Breast epithelium (tissue), 4 donors: Measurements from ENCODE around the gene DPM2. TPM values are rescaled to one million over a fixed set of nuclear protein-coding genes. Genes with fewer than 3 reads are reported as not detected.
A peak's percentile ranks its signal among the peaks of the same experiment; 100 is the strongest.

Source experiments
- DNase-seq, 2 donors: peaks; one replicate each; pipeline ENCODE4 v3.0.0-alpha.2; 2019; ENCODE audit warnings: low spot score in 2 of 2
- H3K27ac ChIP-seq, 2 donors: fragments of 200-600 bp; sonication (generic) in 1 of 2; one replicate each; pipeline ENCODE4 v1.5.1; 2016 to 2019; ENCODE audit warnings: mild to moderate bottlenecking in 1 of 2
- H3K27me3 ChIP-seq, 2 donors: fragments of 200-600 bp; sonication (generic) in 1 of 2; one replicate each; pipeline versions ENCODE4 v1.5.1 to v1.6.0; 2017 to 2019; ENCODE audit warnings: control low read depth in 1 of 2, mild to moderate bottlenecking in 1 of 2
- H3K36me3 ChIP-seq: fragments of 200-600 bp; one replicate; pipeline ENCODE4 v1.5.1; 2019
- H3K4me1 ChIP-seq, 2 donors: fragments of 200-600 bp; sonication (generic); one replicate each; pipeline ENCODE4 v1.5.1; 2016 to 2019; ENCODE audit warnings: control low read depth in 1 of 2
- H3K4me3 ChIP-seq, 3 donors: fragments of 200-600 bp; sonication (generic); 1 replicate in 2 of 3; 2 replicates in 1 of 3; pipeline ENCODE4 v1.5.1; 2016 to 2019; ENCODE audit warnings: mild to moderate bottlenecking in 3 of 3, moderate library complexity in 2 of 3
- H3K9me3 ChIP-seq, 2 donors: fragments of 200-600 bp; sonication (generic) in 1 of 2; one replicate each; pipeline ENCODE4 v1.5.1; 2016 to 2019; ENCODE audit warnings: control low read depth in 1 of 2
- CTCF ChIP-seq, 3 donors: fragments of 450-650 bp; IDR thresholded peaks; one replicate each; pipeline ENCODE4 v1.5.1; 2016 to 2017; ENCODE audit warnings: antibody characterized with exemption in 3 of 3, mild to moderate bottlenecking in 3 of 3, moderate library complexity in 3 of 3
- POLR2A ChIP-seq: fragments of 450-650 bp; IDR thresholded peaks from one replicate; pipeline ENCODE4 v1.6.1; 2016; ENCODE audit warnings: antibody characterized with exemption, mild to moderate bottlenecking, moderate library complexity
- POLR2AphosphoS5 ChIP-seq, 3 donors: sonication (generic); formaldehyde crosslinking; IDR thresholded peaks; one replicate each; pipeline ENCODE4 v1.6.1; 2017; ENCODE audit warnings: antibody characterized with exemption in 3 of 3
- intact Hi-C: fragments of 100-400 bp; cut with DNase I; formaldehyde crosslinking; loops from one replicate; pipeline ENCODE4 v1.15.1; 2023; ENCODE audit warnings: low total_unique reads
- total RNA-seq, 3 donors: library from RNA; depleted of rRNA; stranded (reverse); fragments of >200 nt; gene quantifications; one replicate each; pipeline ENCODE4 v1.1.0, GENCODE V29; 2016

The DPM2 gene
- total RNA-seq, 3 donors from 2014 or later: 10.6 to 17.4 (median 17.1) TPM

GRCh38 chr9:127961155-127961490, 23.5 kb upstream of the DPM2 start:
- H3K9me3 ChIP-seq: no peaks in the 10 kb centered on the region
- peaks cover 33 to 45% of the 10 kb centered on the region in 2 donors for H3K4me1 ChIP-seq
- no peak for TF ChIP-seq POLR2A
- H3K27ac ChIP-seq: peak overlapping the region; percentile 94 to 98
- no peak overlapping the region for H3K4me3 ChIP-seq
- no peaks in the 10 kb centered on the region for H3K27me3 ChIP-seq
- DNase-seq: no peak
- H3K36me3 ChIP-seq: no peaks in the 10 kb centered on the region
- intact Hi-C loops: no loop called here

DNA sequence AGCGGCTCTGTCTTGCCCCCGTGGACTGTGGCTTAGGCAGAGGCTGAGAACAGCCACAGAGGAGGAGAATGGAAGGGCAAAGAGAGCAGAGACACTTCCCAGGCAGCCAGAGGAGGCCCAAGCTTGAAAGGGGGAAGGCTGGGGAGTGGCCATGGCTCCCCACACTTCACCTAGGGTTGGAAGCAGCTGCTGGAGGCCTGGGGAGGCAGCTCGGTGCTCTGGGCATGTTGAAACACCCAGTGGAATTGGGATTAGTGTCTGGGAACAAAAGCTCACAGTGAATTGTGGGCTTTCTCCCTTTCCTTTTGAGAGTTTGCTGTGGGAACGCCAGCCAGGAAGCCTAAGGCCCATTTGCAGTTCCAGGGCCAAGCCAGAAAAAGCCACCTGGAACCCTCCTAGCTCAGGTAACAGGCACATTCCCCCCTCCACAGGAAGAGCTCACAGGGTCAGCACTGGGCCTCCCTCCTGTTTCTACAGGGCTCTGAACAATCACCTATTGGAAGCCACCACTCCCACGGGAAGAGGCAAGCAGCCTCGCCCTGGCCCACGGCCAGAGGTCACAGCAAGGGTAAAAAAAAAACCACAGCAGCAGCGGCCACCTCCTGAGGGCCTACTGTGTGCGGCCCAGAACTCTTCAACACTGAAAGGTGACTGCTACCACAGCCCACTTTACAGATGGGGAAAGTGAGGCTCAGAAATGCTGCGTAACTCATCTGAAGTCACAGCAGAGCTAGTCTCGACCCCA, 22.9 kb upstream of the DPM2 start:
- peak in 1 of 2 donors; percentile 80 for DNase-seq
- intact Hi-C loops: no loop called here
- Histone ChIP-seq H3K27me3 (no peaks in the 10 kb centered on the region), H3K4me1 (peaks cover 34 to 51% of the 10 kb centered on the region in 2 donors), H3K9me3 (no peaks in the 10 kb centered on the region), H3K27ac (peak overlapping the region; percentile 94 to 98), H3K4me3 (peak overlapping the region in 1 of 3 donors; percentile 24), H3K36me3 (no peaks in the 10 kb centered on the region)
- TF ChIP-seq POLR2AphosphoS5 (IDR thresholded peaks at IDR 0.05) (peak in 1 of 3 donors; percentile 32), POLR2A (no peak)

DNA sequence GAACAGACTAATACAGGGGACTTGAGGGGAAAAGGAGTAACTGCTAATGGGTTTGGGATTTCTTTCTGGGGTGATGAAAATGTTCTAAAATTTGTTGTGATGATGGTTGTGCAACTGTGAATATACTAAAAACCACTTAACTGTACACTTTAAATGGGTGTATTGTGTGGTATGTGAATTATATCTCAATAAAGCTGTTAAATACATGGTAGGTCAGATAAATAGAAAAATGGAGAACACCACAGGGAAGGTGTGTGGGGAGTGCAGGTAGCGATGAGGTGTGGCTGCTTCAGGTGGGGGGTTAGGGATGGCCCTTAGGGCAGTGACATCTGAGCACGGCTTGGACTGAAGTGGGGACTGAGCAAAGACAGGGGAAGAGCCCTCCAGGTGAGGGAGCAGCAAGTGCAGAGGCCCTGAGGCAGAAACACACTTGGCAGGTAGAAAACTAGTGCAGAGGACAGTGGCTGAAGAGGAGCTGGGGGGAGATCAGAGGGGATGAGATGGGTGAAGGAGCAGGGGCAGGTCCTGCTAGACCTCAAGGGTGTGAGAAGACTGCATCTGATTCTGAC, 22.3 kb upstream of the DPM2 start:
- Histone ChIP-seq H3K27me3 (no peaks in the 10 kb centered on the region), H3K36me3 (no peaks in the 10 kb centered on the region), H3K4me3 (peak overlapping the region in 1 of 3 donors; percentile 24), H3K27ac (peak overlapping the region; percentile 94 to 98), H3K4me1 (peaks cover 36 to 57% of the 10 kb centered on the region in 2 donors), H3K9me3 (no peaks in the 10 kb centered on the region)
- DNase-seq: no peak
- TF ChIP-seq POLR2A (no peak), POLR2AphosphoS5 (IDR thresholded peaks at IDR 0.05) (no peak), CTCF (IDR thresholded peaks at IDR 0.05) (no peak)
- intact Hi-C loops: no loop called here

DNA sequence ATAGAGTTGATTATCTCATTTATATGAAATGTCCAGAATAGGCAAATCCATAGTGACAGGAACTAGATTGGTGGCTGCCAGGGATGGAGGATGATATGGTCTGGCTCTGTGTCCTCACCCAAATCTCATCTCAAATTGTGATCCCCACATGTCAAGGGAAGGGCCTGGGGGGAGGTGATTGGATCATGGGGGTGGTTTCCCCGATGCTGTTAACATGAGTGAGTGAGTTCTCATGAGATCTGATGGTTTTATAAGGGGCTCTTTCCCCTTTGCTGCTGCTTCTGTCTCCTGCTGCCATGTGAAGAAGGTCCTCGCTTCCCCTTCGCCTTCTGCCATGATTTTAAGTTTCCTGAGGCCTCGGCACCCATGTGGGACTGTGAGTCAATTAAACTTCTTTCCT, 21.7 kb upstream of the DPM2 start:
- H3K36me3 ChIP-seq: no peaks in the 10 kb centered on the region
- no peak for DNase-seq
- TF ChIP-seq POLR2AphosphoS5 (IDR thresholded peaks at IDR 0.05): no peak
- no peak for TF ChIP-seq CTCF (IDR thresholded peaks at IDR 0.05)
- H3K9me3 ChIP-seq: no peaks in the 10 kb centered on the region
- peaks cover 37 to 58% of the 10 kb centered on the region in 2 donors for H3K4me1 ChIP-seq
- intact Hi-C loops: no loop called here
- H3K4me3 ChIP-seq: no peak overlapping the region
- H3K27ac ChIP-seq: peak overlapping the region; percentile 94 to 98
- no peaks in the 10 kb centered on the region for H3K27me3 ChIP-seq

GRCh38 chr9:127958728-127959127, 21.1 kb upstream of the DPM2 start:
- intact Hi-C loops: no loop called here
- no peaks in the 10 kb centered on the region for H3K9me3 ChIP-seq
- DNase-seq: no peak
- no peaks in the 10 kb centered on the region for H3K27me3 ChIP-seq
- H3K36me3 ChIP-seq: no peaks in the 10 kb centered on the region
- peak overlapping the region; percentile 94 to 98 for H3K27ac ChIP-seq
- peaks cover 36 to 51% of the 10 kb centered on the region in 2 donors for H3K4me1 ChIP-seq
- no peak overlapping the region for H3K4me3 ChIP-seq
- TF ChIP-seq POLR2AphosphoS5 (IDR thresholded peaks at IDR 0.05): no peak
- TF ChIP-seq POLR2A: no peak
- TF ChIP-seq CTCF (IDR thresholded peaks at IDR 0.05): no peak

DNA sequence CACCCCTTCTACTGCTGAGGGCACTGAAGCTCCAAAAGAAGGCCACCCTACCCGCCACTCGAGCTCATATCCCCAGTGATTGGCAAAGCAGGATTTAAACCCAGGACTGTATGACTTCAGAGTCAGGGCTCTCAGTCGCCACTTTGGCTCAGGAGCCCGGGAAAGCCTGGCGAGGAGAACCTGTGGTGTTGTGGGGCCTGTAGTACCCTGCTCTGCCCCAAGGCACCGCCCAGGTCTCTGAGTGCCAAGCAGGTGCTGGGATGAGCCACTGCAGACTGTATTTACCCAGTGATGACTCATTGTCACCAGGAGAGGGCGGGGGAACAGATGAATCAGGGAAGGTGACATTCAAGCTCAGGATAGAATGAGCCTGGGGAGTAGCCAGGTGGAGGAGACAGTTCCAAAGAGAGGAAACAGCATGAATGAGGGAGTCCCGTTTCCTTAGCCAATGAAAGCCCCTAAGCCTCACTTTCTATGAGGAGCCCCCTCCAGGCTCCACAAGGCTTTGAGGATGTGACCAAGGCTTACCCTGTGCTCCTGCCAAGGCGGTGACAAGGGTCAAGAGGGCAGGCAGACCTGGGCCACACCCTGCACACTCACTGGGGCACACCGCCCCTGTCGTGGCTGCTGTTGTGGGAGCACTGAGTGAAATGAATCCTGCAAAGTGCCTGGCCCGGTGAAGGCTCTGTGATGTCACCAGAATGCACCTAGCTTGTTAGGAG, 17.8 kb upstream of the DPM2 start:
- Histone ChIP-seq H3K9me3 (no peaks in the 10 kb centered on the region), H3K27ac (peak overlapping the region; percentile 91 to 98), H3K4me1 (peaks cover 23 to 30% of the 10 kb centered on the region in 2 donors), H3K27me3 (no peaks in the 10 kb centered on the region), H3K4me3 (peak overlapping the region in 1 of 3 donors; percentile 29), H3K36me3 (no peaks in the 10 kb centered on the region)
- intact Hi-C loops: no loop called here
- DNase-seq: peak; percentile 94 to 97
- TF ChIP-seq POLR2A (no peak), CTCF (IDR thresholded peaks at IDR 0.05) (peak; percentile 80 to 93 (median 92)), POLR2AphosphoS5 (IDR thresholded peaks at IDR 0.05) (peak; percentile 35 to 81 (median 65))
